GM23338 (cell line): ENCODE results near the gene RPL28. TPM values are rescaled to one million over a fixed set of nuclear protein-coding genes. Genes with fewer than 3 reads are reported as not detected.

Source experiments
- ATAC-seq: fragments of 200-7000 bp; cut with Tn5 transposase; 3 replicates; pipeline ENCODE4 v1.9.1; 2020
- DNase-seq: peaks from one replicate; pipeline ENCODE4 v3.0.0-alpha.2; 2015; ENCODE audit warnings: low spot score
- H2AFZ ChIP-seq: fragments of 200-600 bp; sonication (generic); 2 replicates; pipeline ENCODE4 v1.8.0; 2016; ENCODE audit warnings: antibody characterized with exemption, mild to moderate bottlenecking, moderate library complexity
- H3F3A ChIP-seq: fragments of 200-600 bp; sonication (generic); replicated peaks from 2 replicates; pipeline ENCODE4 v1.8.0; 2017; ENCODE audit warnings: antibody characterized with exemption, mixed run types, low read depth
- H3K27ac ChIP-seq: fragments of 200-600 bp; sonication (generic); 2 replicates; pipeline ENCODE4 v1.6.1; 2016; ENCODE audit warnings: low read depth
- H3K27me3 ChIP-seq: fragments of 200-600 bp; sonication (generic); 2 replicates; pipeline ENCODE4 v1.8.0; 2016; ENCODE audit warnings: mild to moderate bottlenecking, mixed run types, moderate library complexity; ENCODE audit not compliant: insufficient read depth
- H3K36me3 ChIP-seq: fragments of 200-600 bp; sonication (generic); 2 replicates; pipeline ENCODE4 v1.8.0; 2016; ENCODE audit warnings: mild to moderate bottlenecking; ENCODE audit not compliant: insufficient read depth
- H3K4me1 ChIP-seq: fragments of 200-600 bp; sonication (generic); 2 replicates; pipeline ENCODE4 v1.8.0; 2016; ENCODE audit warnings: mild to moderate bottlenecking, moderate library complexity; ENCODE audit not compliant: insufficient read depth
- H3K4me2 ChIP-seq: fragments of 200-600 bp; sonication (generic); 2 replicates; pipeline ENCODE4 v1.7.1; 2017; ENCODE audit warnings: mixed run types
- H3K4me3 ChIP-seq: fragments of 200-600 bp; sonication (generic); 2 replicates; pipeline ENCODE4 v1.6.1; 2016; ENCODE audit warnings: mixed run types
- H3K79me2 ChIP-seq: fragments of 200-600 bp; sonication (generic); replicated peaks from 2 replicates; pipeline ENCODE4 v1.8.0; 2017; ENCODE audit warnings: mild to moderate bottlenecking; ENCODE audit not compliant: insufficient read depth
- H3K9me2 ChIP-seq: fragments of 200-600 bp; sonication (generic); 2 replicates; pipeline ENCODE4 v1.8.0; 2017; ENCODE audit not compliant: insufficient read depth
- H4K20me1 ChIP-seq: fragments of 200-600 bp; sonication (generic); replicated peaks from 2 replicates; pipeline ENCODE4 v1.8.0; 2017; ENCODE audit warnings: mild to moderate bottlenecking; ENCODE audit not compliant: insufficient read depth
- H3K27ac Mint-ChIP-seq: 2 replicates; pipeline ENCODE4 v1.8.0; 2020; ENCODE audit warnings: inconsistent platforms, mild to moderate bottlenecking, moderate library complexity, mixed read lengths
- H3K27me3 Mint-ChIP-seq: 3 replicates; pipeline ENCODE4 v1.8.0; 2022; ENCODE audit warnings: low read depth, mild to moderate bottlenecking, moderate library complexity, mixed read lengths, inconsistent platforms; ENCODE audit not compliant: insufficient read depth, poor library complexity
- H3K36me3 Mint-ChIP-seq: 3 replicates; pipeline ENCODE4 v1.8.0; 2021; ENCODE audit warnings: low read depth, mild to moderate bottlenecking, inconsistent platforms, moderate library complexity, mixed read lengths
- H3K4me1 Mint-ChIP-seq: 3 replicates; pipeline ENCODE4 v1.8.0; 2020; ENCODE audit warnings: mild to moderate bottlenecking, inconsistent platforms, mixed read lengths
- H3K4me3 Mint-ChIP-seq: 3 replicates; pipeline ENCODE4 v1.8.0; 2021; ENCODE audit warnings: moderate library complexity, mild to moderate bottlenecking, inconsistent platforms, mixed read lengths
- H3K9me3 Mint-ChIP-seq: 3 replicates; pipeline ENCODE4 v1.8.0; 2020; ENCODE audit warnings: moderate library complexity, mild to moderate bottlenecking, inconsistent platforms, mixed read lengths
- CREB1 ChIP-seq: fragments of 250-450 bp; sonication (Bioruptor Pico); IDR thresholded peaks from 2 replicates; pipeline ENCODE4 v1.5.0; 2020; ENCODE audit warnings: low read depth, mild to moderate bottlenecking, moderate library complexity
- CTCF ChIP-seq, 2 experiments: fragments of 200-600 bp in 1 of 2; sonication (generic) in 1 of 2; conservative IDR thresholded peaks; 2 replicates each; pipeline versions ENCODE4 v1.5.1 to v1.6.1; 2016 to 2017; ENCODE audit warnings: antibody characterized with exemption in 2 of 2, low read depth in 2 of 2, mild to moderate bottlenecking in 2 of 2, moderate library complexity in 1 of 2
- EZH2 ChIP-seq: fragments of 200-600 bp; sonication (generic); IDR thresholded peaks from one replicate; pipeline ENCODE4 v1.8.0; 2017; ENCODE audit warnings: antibody characterized with exemption, mild to moderate bottlenecking, low read depth; ENCODE audit not compliant: unreplicated experiment
- EZH2phosphoT487 ChIP-seq: fragments of 200-600 bp; sonication (generic); IDR thresholded peaks from one replicate; pipeline ENCODE4 v1.8.1; 2018; ENCODE audit warnings: antibody characterized with exemption; ENCODE audit not compliant: unreplicated experiment
- NANOG ChIP-seq: IDR thresholded peaks from 2 replicates; pipeline ENCODE4 v1.6.1; 2016; ENCODE audit warnings: antibody characterized with exemption, borderline replicate concordance
- POLR2AphosphoS5 ChIP-seq: IDR thresholded peaks from 2 replicates; pipeline ENCODE4 v1.6.1; 2016; ENCODE audit warnings: antibody characterized with exemption, low read depth
- REST ChIP-seq: IDR thresholded peaks from one replicate; pipeline ENCODE4 v1.6.1; 2018; ENCODE audit warnings: antibody characterized with exemption; ENCODE audit not compliant: unreplicated experiment
- STAT1 ChIP-seq: IDR thresholded peaks from one replicate; pipeline ENCODE4 v1.6.1; 2016; ENCODE audit warnings: antibody characterized with exemption; ENCODE audit not compliant: unreplicated experiment
- ZNF114 ChIP-seq: fragments of 250-450 bp; sonication (Bioruptor Pico); IDR thresholded peaks from 2 replicates; pipeline ENCODE4 v1.5.0; 2020; ENCODE audit warnings: mild to moderate bottlenecking, moderate library complexity
- polyA plus RNA-seq: library from polyadenylated mRNA; unstranded; fragments of >200 nt; fragmentation: Nextera tagmentation; extraction: Ambion mirVana; gene quantifications from 2 replicates; pipeline ENCODE4 v1.2.1, GENCODE V29; 2016
- total RNA-seq: library from RNA; depleted of rRNA; stranded (reverse); fragments of >200 nt; shearing (Covaris generic); gene quantifications from 2 replicates; pipeline ENCODE4 v1.2.3, GENCODE V29; 2014

The RPL28 gene
- total and polyA plus RNA-seq, 2 experiments from 2014 or later, result 737 to 1,528 TPM

GRCh38 chr19:55353356-55353802 is 32.4 kb upstream of the RPL28 start:
- peaks cover 71% of the 10 kb centered on the region for H3K27me3 Mint-ChIP-seq
- H3K27ac Mint-ChIP-seq, result no peak overlapping the region
- Histone ChIP-seq H3K4me2 (peak overlapping the region; percentile 91), H3K27ac (no peak overlapping the region), H3K4me3 (peak overlapping the region; percentile 75), H2AFZ (peak overlapping the region; percentile 90), H3F3A (peaks cover 23% of the 10 kb centered on the region), H3K36me3 (no peaks in the 10 kb centered on the region), H3K4me1 (peaks cover 32% of the 10 kb centered on the region), H4K20me1 (no peaks in the 10 kb centered on the region), H3K79me2 (no peaks in the 10 kb centered on the region), H3K27me3 (peaks cover 63% of the 10 kb centered on the region), H3K9me2 (no peaks in the 10 kb centered on the region)
- peak overlapping the region; percentile 72 for H3K4me3 Mint-ChIP-seq
- TF ChIP-seq STAT1, result no peak
- TF ChIP-seq EZH2, result no peak
- no peak for TF ChIP-seq REST
- TF ChIP-seq POLR2AphosphoS5, result no peak
- no peak for TF ChIP-seq CTCF (conservative IDR thresholded peaks at IDR 0.05; ENCODE audit: low read depth in 2 of 2)
- no peak for TF ChIP-seq CREB1 (CRISPR knock-in tag)
- no peak for TF ChIP-seq ZNF114 (CRISPR knock-in tag)
- peaks cover 45% of the 10 kb centered on the region for H3K4me1 Mint-ChIP-seq
- ATAC-seq, result peak; percentile 3
- DNase-seq, result peak; percentile 55
- H3K36me3 Mint-ChIP-seq, result no peaks in the 10 kb centered on the region
- no peaks in the 10 kb centered on the region for H3K9me3 Mint-ChIP-seq

GRCh38 chr19:55353803-55354697 is 31.7 kb upstream of the RPL28 start:
- Histone ChIP-seq H3K4me1 (peaks cover 28% of the 10 kb centered on the region), H3K9me2 (no peaks in the 10 kb centered on the region), H3F3A (peaks cover 19% of the 10 kb centered on the region), H3K4me3 (peak overlapping the region; percentile 75), H3K27ac (no peak overlapping the region), H3K27me3 (peaks cover 63% of the 10 kb centered on the region), H3K4me2 (peak overlapping the region; percentile 91), H2AFZ (peak overlapping the region; percentile 90), H4K20me1 (no peaks in the 10 kb centered on the region), H3K79me2 (no peaks in the 10 kb centered on the region), H3K36me3 (no peaks in the 10 kb centered on the region)
- H3K27ac Mint-ChIP-seq, result no peak overlapping the region
- peak; percentile 80 for ATAC-seq
- peak overlapping the region; percentile 72 for H3K4me3 Mint-ChIP-seq
- H3K36me3 Mint-ChIP-seq, result no peaks in the 10 kb centered on the region
- H3K9me3 Mint-ChIP-seq, result no peaks in the 10 kb centered on the region
- peaks cover 38% of the 10 kb centered on the region for H3K4me1 Mint-ChIP-seq
- TF ChIP-seq REST (no peak), EZH2 (no peak), CTCF (conservative IDR thresholded peaks at IDR 0.05; ENCODE audit: low read depth in 2 of 2) (no peak), EZH2phosphoT487 (no peak), NANOG (no peak)
- DNase-seq, result peak; percentile 89
- H3K27me3 Mint-ChIP-seq, result peaks cover 67% of the 10 kb centered on the region
